Inferior parietal cortex (tissue), 1 donor: ENCODE results near the gene TIMM10.
"Not testable (repeated sequence)": the region's sequence is repeated elsewhere in the genome, so short reads cannot be mapped to it uniquely, and the experiment has no call there.

Experiments used
- DNase-seq: peaks from one replicate; pipeline ENCODE4 v3.0.0-alpha.2; 2016; ENCODE audit errors: extremely low spot score

TIMM10 gene

GRCh38 chr11:57542582-57542981 is 12.0 kb upstream of the TIMM10 start:
- DNase-seq = no peak

GRCh38 chr11:57541169-57541568 is 10.6 kb upstream of the TIMM10 start:
- DNase-seq = no peak

GRCh38 chr11:57539342-57539741 is 8.8 kb upstream of the TIMM10 start:
- no peak for DNase-seq

GRCh38 chr11:57536947-57537619 is 6.5 kb upstream of the TIMM10 start, which contains the start of gene SMTNL1:
Gene SMTNL1 (plus strand): TSS chr11:57537595. CDS start chr11:57542643, 5,048 bp downstream.
- DNase-seq = no peak

- DNase-seq = not testable (repeated sequence)
These were observed 3.9 kb upstream of the TIMM10 start for GRCh38 chr11:57534449-57534848.

- no peak for DNase-seq
These were observed 349 bp downstream of the TIMM10 start for GRCh38 chr11:57530215-57530595.

- DNase-seq = no peak
These were observed 1.5 kb downstream of the TIMM10 start for GRCh38 chr11:57529012-57529411.

- peak; percentile 85 for DNase-seq
These were observed 3.4 kb downstream of the TIMM10 start for GRCh38 chr11:57527056-57527631.

GRCh38 chr11:57523419-57523818 is 7.1 kb downstream of the TIMM10 start:
- no peak for DNase-seq

- no peak for DNase-seq
These were observed 9.4 kb downstream of the TIMM10 start for GRCh38 chr11:57521116-57521515.

- no peak for DNase-seq
These were observed 14.5 kb downstream of the TIMM10 start for GRCh38 chr11:57516061-57516443.

- no peak for DNase-seq
These were observed 15.1 kb downstream of the TIMM10 start, which contains the start of gene SLC43A1 for GRCh38 chr11:57515332-57516060. Gene SLC43A1 (minus strand): TSS chr11:57515702. CDS start chr11:57514111, 1,591 bp downstream.

- DNase-seq = no peak
These were observed 15.8 kb downstream of the TIMM10 start for GRCh38 chr11:57514538-57515331.

- no peak for DNase-seq
These were observed 16.5 kb downstream of the TIMM10 start for GRCh38 chr11:57513911-57514537.

- no peak for DNase-seq
These were observed 17.1 kb downstream of the TIMM10 start for GRCh38 chr11:57513452-57513795.

GRCh38 chr11:57512646-57513451 is 17.7 kb downstream of the TIMM10 start:
- DNase-seq = no peak

- DNase-seq = no peak
These were observed 18.7 kb downstream of the TIMM10 start for GRCh38 chr11:57511741-57512430.

GRCh38 chr11:57508341-57509170 is 22.0 kb downstream of the TIMM10 start:
- DNase-seq = no peak

- DNase-seq = no peak
These were observed 24.0 kb downstream of the TIMM10 start for GRCh38 chr11:57506522-57506921.
